Nephron (organoid): ENCODE results near the gene GRIP2.

Experiments
- H3K27ac Mint-ChIP-seq, 3 experiments: 2 replicates each; pipeline ENCODE4 v1.8.0; 2020; ENCODE audit warnings: mixed read lengths in 3 of 3, mild to moderate bottlenecking in 2 of 3, moderate library complexity in 1 of 3
- H3K27me3 Mint-ChIP-seq: 2 replicates; pipeline ENCODE4 v1.8.0; 2021; ENCODE audit warnings: low read depth, mild to moderate bottlenecking, moderate library complexity, mixed read lengths
- H3K36me3 Mint-ChIP-seq: 2 replicates; pipeline ENCODE4 v1.8.0; 2020; ENCODE audit warnings: low read depth, mixed read lengths
- H3K4me1 Mint-ChIP-seq: 2 replicates; pipeline ENCODE4 v1.8.0; 2020; ENCODE audit warnings: mixed read lengths
- H3K4me3 Mint-ChIP-seq, 3 experiments: 2 replicates each; pipeline ENCODE4 v1.8.0; 2020; ENCODE audit warnings: mild to moderate bottlenecking in 3 of 3, mixed read lengths in 3 of 3, moderate library complexity in 2 of 3
- H3K9me3 Mint-ChIP-seq: 2 replicates; pipeline ENCODE4 v1.8.0; 2020; ENCODE audit warnings: mixed read lengths
- CTCF ChIP-seq, 3 experiments: fragments of 200-600 bp; sonication (generic); IDR thresholded peaks; one replicate each; pipeline ENCODE4 v1.5.0; 2021; ENCODE audit warnings: antibody characterized with exemption in 3 of 3; ENCODE audit not compliant: unreplicated experiment in 3 of 3

Gene GRIP2

GRCh38 chr3:14507305-14507741 lies 32.8 kb downstream of the GRIP2 start:
- Mint-ChIP-seq H3K4me1 (no peaks in the 10 kb centered on the region), H3K36me3 (peaks cover 4% of the 10 kb centered on the region), H3K27me3 (peaks cover 17% of the 10 kb centered on the region), H3K27ac (no peak overlapping the region), H3K9me3 (peaks cover 10% of the 10 kb centered on the region), H3K4me3 (no peak overlapping the region)
- no peak for TF ChIP-seq CTCF (IDR thresholded peaks at IDR 0.05; ENCODE audit: unreplicated experiment in 3 of 3)

GRCh38 chr3:14506626-14507304 lies 33.4 kb downstream of the GRIP2 start:
- Mint-ChIP-seq H3K4me1 (no peaks in the 10 kb centered on the region), H3K9me3 (peaks cover 12% of the 10 kb centered on the region), H3K27me3 (peaks cover 17% of the 10 kb centered on the region), H3K27ac (no peak overlapping the region), H3K4me3 (no peak overlapping the region), H3K36me3 (peaks cover 4% of the 10 kb centered on the region)
- no peak for TF ChIP-seq CTCF (IDR thresholded peaks at IDR 0.05; ENCODE audit: unreplicated experiment in 3 of 3)

- peaks cover 4% of the 10 kb centered on the region for H3K36me3 Mint-ChIP-seq
- H3K27me3 Mint-ChIP-seq = peaks cover 17% of the 10 kb centered on the region
- no peak overlapping the region for H3K4me3 Mint-ChIP-seq
- H3K27ac Mint-ChIP-seq = no peak overlapping the region
- peaks cover 17% of the 10 kb centered on the region for H3K9me3 Mint-ChIP-seq
- no peak for TF ChIP-seq CTCF (IDR thresholded peaks at IDR 0.05; ENCODE audit: unreplicated experiment in 3 of 3)
- no peaks in the 10 kb centered on the region for H3K4me1 Mint-ChIP-seq
These were observed 34.2 kb downstream of the GRIP2 start for GRCh38 chr3:14505803-14506500.

GRCh38 chr3:14505001-14505802 lies 34.9 kb downstream of the GRIP2 start:
- TF ChIP-seq CTCF (IDR thresholded peaks at IDR 0.05; ENCODE audit: unreplicated experiment in 3 of 3) = no peak
- H3K4me1 Mint-ChIP-seq = no peaks in the 10 kb centered on the region
- peaks cover 11% of the 10 kb centered on the region for H3K27me3 Mint-ChIP-seq
- H3K9me3 Mint-ChIP-seq = peaks cover 22% of the 10 kb centered on the region
- no peak overlapping the region for H3K27ac Mint-ChIP-seq
- H3K4me3 Mint-ChIP-seq = no peak overlapping the region
- H3K36me3 Mint-ChIP-seq = peaks cover 4% of the 10 kb centered on the region

- TF ChIP-seq CTCF (IDR thresholded peaks at IDR 0.05; ENCODE audit: unreplicated experiment in 3 of 3) = no peak
- no peak overlapping the region for H3K4me3 Mint-ChIP-seq
- H3K36me3 Mint-ChIP-seq = peaks cover 4% of the 10 kb centered on the region
- H3K27me3 Mint-ChIP-seq = peaks cover 10% of the 10 kb centered on the region
- H3K27ac Mint-ChIP-seq = no peak overlapping the region
- H3K4me1 Mint-ChIP-seq = no peaks in the 10 kb centered on the region
- H3K9me3 Mint-ChIP-seq = peaks cover 26% of the 10 kb centered on the region
These were observed 36.5 kb downstream of the GRIP2 start for GRCh38 chr3:14503706-14504065.
